GM21786 (cell line): ENCODE results near the gene TEX29.

Experiments
- ATAC-seq: cut with Tn5 transposase; IDR thresholded peaks from one replicate; pipeline ENCODE4 v1.9.1; 2021; ENCODE audit not compliant: unreplicated experiment

TEX29 gene

DNA sequence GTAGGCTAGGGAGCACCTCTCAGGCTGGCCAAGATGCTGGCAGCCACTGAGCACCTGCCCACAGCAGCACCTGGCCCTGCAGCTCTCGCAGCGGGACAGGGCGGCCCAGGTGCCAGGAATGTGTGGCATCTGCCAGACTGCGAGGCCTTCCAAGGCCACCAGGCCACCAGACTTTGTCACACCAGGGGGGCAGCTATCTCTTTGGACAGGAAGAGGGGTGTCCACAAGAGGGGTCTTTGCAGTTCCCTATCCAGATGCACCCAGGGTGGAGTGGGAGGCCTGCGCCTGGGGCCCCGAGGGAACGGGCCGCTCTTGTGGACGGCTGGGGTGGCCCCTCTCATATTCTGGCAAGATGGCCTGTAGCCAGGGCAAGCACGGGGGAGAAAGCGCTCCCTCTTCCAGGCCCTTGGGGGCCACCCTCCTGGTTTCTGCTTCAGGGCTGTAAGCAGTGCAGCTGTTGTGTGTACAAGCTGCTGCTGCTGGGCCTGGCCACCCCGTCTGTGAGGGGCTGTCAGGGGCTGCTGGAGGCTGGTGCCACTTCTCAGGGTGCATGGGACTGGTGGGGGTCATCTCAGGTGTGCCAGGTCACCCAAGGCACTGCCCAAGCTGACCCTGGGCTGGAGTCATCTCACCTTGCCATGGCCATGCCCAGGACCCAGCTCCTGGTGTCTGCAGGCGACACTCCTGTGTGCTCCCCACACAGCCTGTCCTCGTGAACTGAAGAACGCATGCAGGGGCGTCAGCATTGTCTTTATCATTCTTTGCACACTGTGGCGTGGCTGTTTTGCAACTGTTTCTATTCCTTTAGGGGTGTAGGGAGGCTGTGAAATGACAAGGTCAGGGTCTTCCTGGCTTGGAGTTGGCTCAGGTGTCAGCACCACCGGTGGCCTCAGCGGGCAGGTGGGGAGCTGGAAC, 1.8 kb downstream of the TEX29 start:
- no peak for ATAC-seq

GRCh38 chr13:111322916-111323331, 2.5 kb downstream of the TEX29 start:
- ATAC-seq, result no peak

- no peak for ATAC-seq
These were observed 3.1 kb downstream of the TEX29 start for GRCh38 chr13:111323549-111323948.

GRCh38 chr13:111323950-111324651, 3.7 kb downstream of the TEX29 start:
- ATAC-seq, result no peak

DNA sequence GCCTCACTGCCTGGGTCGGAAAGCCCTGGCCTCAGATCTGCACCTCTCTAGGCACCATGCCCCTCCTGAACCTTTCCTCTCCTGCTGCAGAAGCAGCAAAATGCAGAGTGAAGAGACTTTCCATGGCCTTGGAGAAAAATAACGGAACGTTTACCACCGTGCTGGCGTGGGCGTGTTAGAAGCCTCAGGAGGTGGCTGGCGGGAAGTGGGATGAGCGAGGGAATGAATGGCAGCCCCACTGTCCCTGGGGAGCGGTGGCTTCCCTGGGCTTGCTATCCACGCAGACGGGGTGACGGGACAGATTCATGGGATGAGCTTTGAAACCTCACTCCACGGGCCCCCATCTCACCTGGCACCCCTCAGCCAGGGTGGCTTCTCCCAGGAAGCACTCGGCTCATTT, 4.3 kb downstream of the TEX29 start:
- no peak for ATAC-seq

DNA sequence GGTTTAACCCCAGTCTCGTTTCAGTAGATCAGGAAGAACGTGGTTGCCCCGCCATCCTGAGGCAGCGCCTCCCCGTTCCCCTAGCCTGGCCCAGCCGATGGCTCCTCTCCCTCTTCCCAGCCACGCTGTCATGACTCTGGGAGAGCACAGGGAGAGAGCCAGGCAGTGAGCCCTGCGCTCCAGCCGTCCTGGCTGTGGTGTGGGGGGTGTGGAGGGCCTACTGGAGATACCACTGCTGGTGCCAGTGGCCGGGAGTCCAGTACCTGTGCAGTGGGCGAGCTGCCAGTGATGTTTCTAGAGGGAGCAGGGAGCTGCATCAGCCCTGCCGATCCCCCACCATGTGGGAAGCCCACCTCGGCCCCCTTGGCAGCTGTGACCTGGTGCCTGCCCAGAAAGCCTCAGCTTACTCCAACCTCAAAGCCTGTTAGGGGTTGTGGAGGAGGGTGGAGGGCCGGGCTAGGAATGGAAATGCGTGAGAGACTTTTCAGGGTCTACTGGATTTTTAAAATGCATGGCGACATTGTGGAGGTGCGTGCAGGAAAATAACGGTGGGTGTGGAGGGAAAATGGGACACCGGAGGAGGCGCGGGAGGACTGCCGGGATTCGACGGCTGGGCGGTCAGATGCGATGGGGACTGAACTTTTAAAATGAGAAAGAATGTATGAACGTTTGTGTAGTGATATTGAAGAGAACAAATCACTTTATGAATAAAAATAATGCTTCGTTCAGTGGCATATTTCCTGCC, 4.9 kb downstream of the TEX29 start:
- no peak for ATAC-seq

- no peak for ATAC-seq
These were observed 5.6 kb downstream of the TEX29 start for GRCh38 chr13:111325941-111326620.

- ATAC-seq, result no peak
These were observed 6.2 kb downstream of the TEX29 start for GRCh38 chr13:111326621-111326965.

DNA sequence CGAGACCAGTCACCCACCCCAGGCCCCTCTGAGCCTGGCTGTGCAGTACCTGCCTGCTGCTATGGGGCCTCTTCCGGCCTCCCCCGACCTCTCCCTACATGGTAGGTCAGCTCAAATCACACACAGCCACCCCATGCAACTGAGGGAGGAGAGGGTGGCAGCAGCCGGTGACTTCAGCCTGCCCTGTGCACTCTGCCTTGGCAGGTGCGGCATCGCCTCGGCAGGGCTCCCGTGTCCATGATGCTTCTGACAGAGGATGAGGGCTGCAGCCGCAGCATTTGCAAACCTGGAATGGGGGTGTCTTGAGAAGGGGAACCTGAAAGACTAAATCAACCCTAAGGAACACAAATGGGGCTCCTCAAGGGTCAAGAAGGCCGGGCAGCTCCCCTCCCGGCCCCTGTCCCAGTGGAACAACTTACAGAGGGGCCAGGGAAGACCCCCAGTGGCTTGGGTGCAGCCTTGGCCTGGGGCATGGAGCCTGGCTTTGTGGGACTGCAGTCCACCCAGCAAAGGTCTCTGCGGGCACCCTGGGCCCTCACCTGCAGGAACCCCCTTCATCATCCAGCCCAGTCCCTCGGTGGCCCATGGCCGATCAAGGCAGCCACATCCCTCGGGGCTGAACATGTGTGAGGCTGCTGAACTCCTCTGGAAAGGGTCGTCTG, 6.7 kb downstream of the TEX29 start:
- ATAC-seq, result no peak

DNA sequence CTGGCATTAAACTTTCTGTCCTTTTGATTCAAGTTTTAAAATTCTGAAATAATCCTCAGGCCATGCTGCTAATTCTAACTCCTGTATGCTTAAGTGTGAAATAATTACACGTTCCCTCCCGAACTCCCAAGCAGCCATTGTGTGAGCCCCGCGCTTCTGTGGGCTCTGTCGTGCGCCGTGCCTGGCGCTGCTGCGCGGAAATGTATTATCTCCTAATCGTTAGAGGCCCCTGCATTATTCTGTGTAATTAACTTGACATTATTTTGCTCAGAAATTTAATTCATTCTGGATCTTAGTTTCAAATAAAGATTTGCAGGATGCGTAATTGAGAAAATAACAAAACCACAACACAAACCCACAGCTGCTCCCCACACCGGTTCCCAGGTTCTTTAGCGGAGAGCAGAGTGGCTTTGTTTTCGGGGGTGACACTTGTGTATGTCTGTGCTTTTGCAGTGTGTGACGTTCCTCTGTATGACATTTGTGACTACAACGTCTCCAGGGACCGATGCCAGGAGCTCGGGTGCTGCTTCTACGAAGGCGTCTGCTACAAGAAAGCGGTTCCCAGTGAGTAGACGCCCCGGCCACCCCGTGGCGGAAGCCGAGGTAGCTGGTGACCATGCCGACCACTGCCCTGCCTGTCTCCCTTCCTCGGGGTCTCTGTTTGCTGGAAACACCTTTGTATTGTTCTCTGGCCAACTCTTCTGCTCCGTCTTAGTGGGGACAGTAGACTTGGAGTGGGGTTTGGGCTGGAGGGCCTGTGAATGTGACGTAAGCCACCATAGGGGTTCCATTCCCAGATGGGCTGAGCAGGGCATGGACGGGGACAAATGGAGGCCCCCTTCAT, 7.5 kb downstream of the TEX29 start:
- ATAC-seq, result no peak

DNA sequence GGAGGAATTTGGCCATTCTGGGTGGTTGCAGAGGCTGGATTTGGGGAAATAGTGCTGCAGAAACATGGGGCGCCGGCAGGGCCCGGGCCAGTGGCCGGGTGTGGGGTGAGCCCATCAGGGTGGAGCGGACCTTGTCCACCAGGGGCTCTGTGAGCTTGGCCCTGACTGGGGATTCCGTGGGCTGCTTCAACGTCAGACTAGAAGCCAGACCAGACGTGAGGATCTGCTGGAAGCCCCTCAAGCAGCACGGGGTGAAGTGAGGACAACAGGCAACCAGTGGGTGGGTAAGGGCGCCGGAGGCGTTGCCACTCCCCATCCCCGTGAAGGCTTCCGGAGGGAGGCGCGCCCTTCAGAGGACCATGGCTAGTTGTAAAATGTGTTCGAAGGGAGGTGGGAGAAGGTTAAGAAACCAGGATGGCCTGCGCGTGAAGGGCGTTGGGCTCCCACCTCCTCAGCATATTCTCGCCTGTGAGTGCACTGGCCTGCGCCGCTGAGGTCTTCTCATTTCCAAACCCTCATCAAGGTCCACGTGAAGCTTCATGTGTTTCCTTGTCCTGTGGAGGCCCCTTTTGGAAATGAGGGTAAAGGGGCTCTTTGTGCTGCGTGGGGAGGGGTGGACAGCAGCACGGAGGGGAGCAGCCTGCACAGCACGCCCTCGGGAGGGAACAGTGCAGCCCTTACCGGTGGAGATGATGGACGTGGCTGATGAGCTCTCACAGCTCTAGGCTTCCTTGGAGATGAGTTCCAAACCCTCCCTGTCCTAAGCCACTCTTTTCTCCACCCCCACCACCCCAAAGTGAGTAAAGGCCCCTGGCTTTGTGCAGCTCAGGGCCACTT, 8.3 kb downstream of the TEX29 start:
- no peak for ATAC-seq

DNA sequence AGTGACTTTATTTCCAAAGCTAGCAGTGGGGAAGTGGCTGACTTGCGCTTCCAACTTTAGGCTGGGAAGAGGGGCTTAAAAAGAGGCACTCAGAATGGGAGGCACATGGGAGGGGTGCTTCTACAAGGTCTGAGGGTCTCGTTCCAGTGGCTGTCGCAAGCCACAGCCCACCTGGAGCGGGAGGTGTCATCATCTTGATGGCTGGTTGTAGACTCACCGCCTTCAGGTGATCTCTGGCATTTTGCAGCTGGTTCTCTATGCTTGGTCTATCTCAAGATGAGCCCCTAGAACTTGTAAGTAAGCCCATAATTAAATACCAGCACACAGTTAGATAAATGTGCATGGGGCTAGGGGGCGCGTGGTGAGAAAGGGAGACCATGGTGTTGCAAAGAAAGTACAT, 9.2 kb downstream of the TEX29 start:
- ATAC-seq, result no peak

DNA sequence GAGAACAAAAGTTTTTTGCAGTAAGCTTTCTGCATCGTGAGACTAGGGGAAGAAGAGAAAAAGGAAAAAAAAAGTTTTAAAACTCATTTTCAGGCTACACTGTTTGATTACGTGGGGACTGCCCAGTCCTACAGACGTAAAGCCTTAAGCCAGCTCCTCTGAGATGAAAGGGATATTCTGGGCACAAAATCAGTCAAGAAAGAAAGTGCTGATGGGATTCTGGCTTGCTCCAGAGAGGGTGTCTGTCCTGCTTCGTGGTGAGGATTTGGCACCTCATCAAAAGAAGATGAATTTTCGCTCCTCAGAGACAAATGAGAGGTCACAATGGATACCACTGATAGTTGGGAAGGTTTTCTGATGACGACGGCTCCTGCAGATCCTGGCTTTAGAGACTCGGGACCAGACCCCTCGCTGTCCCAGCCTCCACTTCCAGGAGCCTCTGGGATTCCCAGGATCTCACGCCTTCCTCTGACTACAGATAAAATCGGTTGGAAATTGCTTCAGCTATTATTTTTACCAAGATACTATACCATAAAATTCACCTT, 9.7 kb downstream of the TEX29 start:
- no peak for ATAC-seq

DNA sequence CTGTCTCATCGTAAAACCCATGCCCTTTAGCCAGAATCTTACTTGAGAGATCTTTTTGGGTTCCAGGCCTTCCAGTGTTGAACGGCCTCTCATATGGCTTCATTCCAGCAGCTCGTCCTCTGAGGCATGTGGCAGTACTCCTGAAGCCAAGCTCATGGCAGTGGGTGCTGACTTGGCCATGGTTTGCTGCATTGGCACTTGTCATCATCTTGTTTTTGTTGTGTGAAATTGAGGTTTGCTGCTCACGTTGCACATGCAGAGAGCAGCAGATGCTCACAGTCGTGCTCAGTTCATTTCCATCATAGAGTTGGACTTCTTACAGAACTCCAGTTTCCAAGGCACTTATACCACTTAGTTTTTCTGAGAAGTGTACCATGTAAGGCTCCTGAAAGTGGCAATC, 14.9 kb downstream of the TEX29 start:
- ATAC-seq, result no peak

- ATAC-seq, result no peak
These were observed 16.2 kb downstream of the TEX29 start for GRCh38 chr13:111336666-111337065.

- no peak for ATAC-seq
These were observed 16.8 kb downstream of the TEX29 start for GRCh38 chr13:111337206-111337605.

DNA sequence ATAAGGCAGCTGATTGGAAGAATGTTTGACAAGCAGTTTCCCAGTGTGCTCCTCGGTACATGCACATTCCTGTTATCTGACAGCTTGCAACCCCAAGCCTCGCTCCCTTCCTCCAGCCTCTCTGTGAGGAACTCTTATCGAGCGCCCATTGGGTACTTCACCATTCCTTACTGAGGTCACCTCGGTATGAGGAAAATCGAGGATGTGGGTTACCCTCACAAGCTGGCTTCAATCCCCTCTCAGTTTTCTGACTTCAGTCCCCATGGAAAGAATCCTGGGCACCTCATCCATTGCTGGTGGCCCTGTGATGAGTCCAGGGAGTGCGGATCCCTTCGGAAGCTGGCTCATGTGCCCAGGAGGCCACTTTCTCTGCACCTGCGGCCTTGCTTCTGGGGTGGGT, 17.3 kb downstream of the TEX29 start:
- ATAC-seq, result no peak

GRCh38 chr13:111338841-111339240, 18.4 kb downstream of the TEX29 start:
- ATAC-seq, result no peak
